Activated naive CD8-positive, alpha-beta T cell treated with anti-CD3 and anti-CD28 coated beads, Interleukin-2, amount 50 U/mL, for 24 hours (primary cell): ENCODE data around the gene P2RY14.
A peak's percentile ranks its signal among the peaks of the same experiment; 100 is the strongest.
"Not testable (repeated sequence)": the region's sequence is repeated elsewhere in the genome, so short reads cannot be mapped to it uniquely, and the experiment has no call there.

Experiments used
- ATAC-seq: fragments of 150-1000 bp; cut with Tn5 transposase; one replicate; pipeline ENCODE4 v1.10.0; 2021
- DNase-seq: peaks from one replicate; pipeline ENCODE4 v3.0.0; 2021
- H3K27ac Mint-ChIP-seq: one replicate; pipeline ENCODE4 v1.8.0; 2021; ENCODE audit warnings: mild to moderate bottlenecking, mixed read lengths
- H3K27me3 Mint-ChIP-seq: one replicate; pipeline ENCODE4 v1.8.0; 2021; ENCODE audit warnings: mixed read lengths
- H3K36me3 Mint-ChIP-seq: one replicate; pipeline ENCODE4 v1.8.0; 2021; ENCODE audit warnings: low read depth, mixed read lengths
- H3K4me1 Mint-ChIP-seq: one replicate; pipeline ENCODE4 v1.8.0; 2021; ENCODE audit warnings: mixed read lengths
- H3K4me3 Mint-ChIP-seq: one replicate; pipeline ENCODE4 v1.8.0; 2021; ENCODE audit warnings: mild to moderate bottlenecking, moderate library complexity, mixed read lengths
- H3K9me3 Mint-ChIP-seq: one replicate; pipeline ENCODE4 v1.8.0; 2021; ENCODE audit warnings: mixed read lengths

Gene P2RY14

DNA sequence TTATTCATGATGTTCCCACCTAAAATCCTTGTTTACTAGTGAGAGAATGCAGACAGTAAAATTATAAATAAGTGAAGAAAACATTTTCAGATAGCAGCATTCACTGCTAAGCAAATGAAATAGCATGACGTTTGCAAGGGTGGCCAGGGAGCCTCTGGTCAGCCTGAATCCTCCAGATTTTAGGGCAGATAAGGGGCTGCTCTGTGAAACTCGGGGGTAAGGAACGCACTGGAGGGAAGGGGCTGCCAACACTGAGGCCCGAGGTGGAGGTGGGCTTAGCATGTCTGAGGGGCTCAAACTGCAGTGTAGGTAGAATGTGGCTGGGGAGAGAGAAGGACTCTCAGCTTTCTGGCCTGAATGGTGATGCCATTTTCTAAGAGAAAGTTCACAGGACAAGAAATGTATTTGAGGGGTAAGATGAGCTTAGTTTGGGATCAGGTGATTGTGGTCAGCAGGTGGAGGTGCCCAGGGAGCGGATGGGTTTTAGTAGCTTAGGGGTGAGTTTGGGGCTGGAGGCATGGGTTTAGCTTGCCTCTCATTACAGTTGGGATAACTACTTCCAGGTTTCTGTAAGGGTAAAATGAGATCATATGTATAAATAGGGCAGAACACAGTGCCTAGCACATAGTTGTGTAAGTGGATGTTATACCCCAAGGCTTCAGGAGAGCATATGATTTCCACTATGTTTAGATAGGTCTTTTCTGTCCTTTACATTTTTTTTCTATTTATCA, 95.8 kb downstream of the P2RY14 start:
- Mint-ChIP-seq H3K36me3 (no peaks in the 10 kb centered on the region), H3K27me3 (no peaks in the 10 kb centered on the region), H3K4me1 (peaks cover 30% of the 10 kb centered on the region), H3K9me3 (no peaks in the 10 kb centered on the region), H3K27ac (no peak overlapping the region), H3K4me3 (no peak overlapping the region)
- no peak for DNase-seq
- ATAC-seq = no peak

DNA sequence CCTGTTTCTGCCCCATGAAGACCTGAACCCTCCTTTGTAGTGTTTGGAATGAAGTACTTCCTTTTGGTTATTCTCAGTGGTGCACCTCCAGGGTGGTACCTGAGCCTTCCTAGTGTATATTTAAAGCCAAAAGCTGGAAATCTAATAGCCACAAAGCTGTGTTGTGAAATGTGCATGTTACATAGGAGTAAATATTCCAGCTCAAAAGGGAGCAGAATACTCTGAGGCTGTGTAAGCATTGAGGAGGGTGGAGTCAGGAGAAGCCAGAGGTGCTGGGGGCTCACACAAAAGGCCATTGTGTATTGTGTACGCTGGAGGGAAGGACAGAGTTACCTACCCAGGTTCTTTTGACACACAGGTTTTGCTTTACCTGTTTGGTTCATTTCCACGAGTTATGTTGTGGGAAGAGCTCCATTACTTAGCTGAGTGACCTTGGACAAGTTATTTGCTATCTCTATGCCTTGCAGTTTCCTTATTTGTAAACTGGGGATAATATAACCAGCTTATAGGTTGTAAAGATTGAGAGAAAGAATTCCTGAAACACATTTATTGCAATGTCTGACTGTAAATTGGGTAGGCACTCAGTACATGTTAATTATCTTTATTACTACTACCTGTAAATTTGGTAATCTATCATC, 100.0 kb downstream of the P2RY14 start:
- Mint-ChIP-seq H3K9me3 (no peaks in the 10 kb centered on the region), H3K27ac (no peak overlapping the region), H3K36me3 (no peaks in the 10 kb centered on the region), H3K4me3 (no peak overlapping the region), H3K27me3 (no peaks in the 10 kb centered on the region), H3K4me1 (peaks cover 9% of the 10 kb centered on the region)
- DNase-seq (no peak), ATAC-seq (no peak)

DNA sequence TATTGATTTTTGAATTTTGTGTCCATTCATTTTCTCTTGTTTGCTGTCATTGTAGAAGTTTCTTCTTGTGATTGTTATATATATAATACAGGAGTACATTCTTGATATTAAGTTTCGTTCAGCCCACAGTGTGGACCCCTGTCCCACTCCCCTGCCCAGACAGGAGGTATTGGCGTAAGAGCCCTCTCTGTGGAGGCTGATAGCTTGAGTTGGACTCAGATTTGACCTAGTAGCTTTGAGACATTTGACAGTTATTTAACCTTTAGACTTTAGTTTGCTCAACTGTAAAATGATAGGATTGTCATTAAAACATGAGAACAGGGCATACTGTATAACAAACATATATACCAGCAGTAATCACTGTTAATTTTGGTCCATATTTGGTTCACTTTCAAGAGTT, 102.4 kb downstream of the P2RY14 start:
- H3K9me3 Mint-ChIP-seq = no peaks in the 10 kb centered on the region
- no peaks in the 10 kb centered on the region for H3K36me3 Mint-ChIP-seq
- H3K4me1 Mint-ChIP-seq = peaks cover 15% of the 10 kb centered on the region
- no peak for ATAC-seq
- no peak for DNase-seq
- no peak overlapping the region for H3K4me3 Mint-ChIP-seq
- H3K27ac Mint-ChIP-seq = no peak overlapping the region
- H3K27me3 Mint-ChIP-seq = no peaks in the 10 kb centered on the region

DNA sequence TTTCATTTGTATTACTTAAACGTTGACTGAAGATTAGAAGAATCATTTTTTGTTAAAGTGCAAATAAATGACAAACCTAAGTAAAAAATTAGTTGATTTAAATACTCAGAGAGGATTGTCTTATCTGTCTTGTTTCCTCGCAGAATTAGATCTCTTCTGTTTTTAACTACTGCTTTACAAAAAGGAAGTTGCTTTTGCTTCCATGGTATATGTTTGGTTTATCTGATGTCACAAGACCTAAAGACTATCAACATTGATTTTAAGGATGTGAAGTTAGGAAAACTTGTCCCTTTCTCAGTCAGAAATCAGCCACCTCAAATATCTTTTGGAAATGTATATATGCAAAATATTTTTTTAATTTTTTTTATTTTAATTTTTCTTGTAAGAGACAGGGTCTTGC, 104.0 kb downstream of the P2RY14 start:
- no peak overlapping the region for H3K4me3 Mint-ChIP-seq
- H3K4me1 Mint-ChIP-seq = peaks cover 30% of the 10 kb centered on the region
- ATAC-seq (no peak), DNase-seq (no peak)
- peak overlapping the region; percentile 42 for H3K27ac Mint-ChIP-seq
- H3K27me3 Mint-ChIP-seq = no peaks in the 10 kb centered on the region
- no peaks in the 10 kb centered on the region for H3K36me3 Mint-ChIP-seq
- H3K9me3 Mint-ChIP-seq = no peaks in the 10 kb centered on the region

DNA sequence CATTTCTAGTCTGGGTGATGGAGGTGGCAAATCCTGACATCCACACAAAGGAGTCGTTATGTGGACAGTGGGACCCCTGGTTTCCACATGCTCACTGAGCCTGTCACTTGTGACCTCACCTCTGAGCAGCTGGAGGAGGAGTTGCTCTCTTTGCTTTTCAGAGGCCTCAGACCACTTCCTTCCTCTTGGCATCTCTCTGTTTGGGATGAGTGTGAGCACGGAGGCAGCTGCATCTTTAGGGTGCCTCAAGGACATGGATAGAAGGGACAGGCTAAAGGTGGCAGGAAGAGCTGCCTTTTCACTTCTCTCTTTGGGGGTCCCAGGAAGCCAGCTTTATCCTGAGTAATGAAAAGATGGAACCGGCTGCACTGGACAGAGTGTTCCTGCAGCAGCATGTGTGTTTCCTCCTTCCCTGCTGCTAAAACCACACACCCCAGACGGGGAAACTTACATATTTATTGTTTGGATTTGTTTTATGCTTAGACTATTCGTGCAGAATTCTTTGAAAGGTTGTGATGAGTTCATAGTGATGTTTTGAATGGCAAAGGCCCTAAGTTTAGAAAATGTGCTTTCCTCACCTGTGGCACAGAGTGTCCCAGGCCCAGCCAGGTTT, 107.1 kb downstream of the P2RY14 start:
- H3K9me3 Mint-ChIP-seq = no peaks in the 10 kb centered on the region
- peak overlapping the region; percentile 56 for H3K4me3 Mint-ChIP-seq
- H3K27me3 Mint-ChIP-seq = peaks cover under 1% of the 10 kb centered on the region
- peak overlapping the region; percentile 85 for H3K27ac Mint-ChIP-seq
- H3K36me3 Mint-ChIP-seq = no peaks in the 10 kb centered on the region
- peak; percentile 77 for ATAC-seq
- peak; percentile 43 for DNase-seq
- peaks cover 42% of the 10 kb centered on the region for H3K4me1 Mint-ChIP-seq

DNA sequence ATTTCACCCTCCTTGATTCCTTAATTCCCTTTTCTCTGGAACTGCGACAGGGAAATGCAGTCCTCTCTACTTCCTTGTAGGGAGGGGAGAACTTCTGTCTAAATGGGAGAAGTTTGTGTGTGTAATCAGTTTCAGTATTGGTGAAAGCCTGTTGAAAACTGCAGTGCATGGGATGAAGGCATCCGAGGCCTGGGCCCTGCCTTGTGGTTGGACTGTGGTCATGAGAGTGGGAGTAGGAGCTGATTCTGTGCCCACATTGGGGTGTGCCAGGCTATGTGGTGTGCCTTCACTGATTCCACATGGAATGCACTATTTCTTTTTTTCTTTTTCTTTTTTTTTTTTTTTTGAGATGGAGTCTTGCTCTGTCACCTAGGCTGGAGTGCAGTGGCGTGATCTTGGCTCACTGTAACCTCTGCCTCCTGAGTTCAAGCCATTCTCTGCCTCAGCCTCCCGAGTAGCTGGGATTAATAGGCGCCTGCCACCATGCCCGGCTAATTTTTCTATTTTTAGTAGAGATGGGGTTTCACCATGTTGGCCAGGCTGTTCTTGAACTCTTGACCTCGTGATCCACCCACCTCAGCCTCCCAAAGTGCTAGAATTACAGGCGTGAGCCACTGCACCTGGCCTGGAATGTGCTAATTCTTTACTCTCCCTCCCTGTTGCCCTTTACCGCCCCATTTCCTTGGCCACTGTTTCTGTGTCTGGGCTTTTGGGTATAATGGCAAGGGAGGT, 108.2 kb downstream of the P2RY14 start:
- H3K4me1 Mint-ChIP-seq = peaks cover 42% of the 10 kb centered on the region
- peak overlapping the region; percentile 85 for H3K27ac Mint-ChIP-seq
- peak; percentile 68 for DNase-seq
- H3K9me3 Mint-ChIP-seq, H3K36me3 Mint-ChIP-seq, H3K27me3 Mint-ChIP-seq: not testable (repeated sequence)
- peak overlapping the region; percentile 56 for H3K4me3 Mint-ChIP-seq
- ATAC-seq = peak; percentile 52

DNA sequence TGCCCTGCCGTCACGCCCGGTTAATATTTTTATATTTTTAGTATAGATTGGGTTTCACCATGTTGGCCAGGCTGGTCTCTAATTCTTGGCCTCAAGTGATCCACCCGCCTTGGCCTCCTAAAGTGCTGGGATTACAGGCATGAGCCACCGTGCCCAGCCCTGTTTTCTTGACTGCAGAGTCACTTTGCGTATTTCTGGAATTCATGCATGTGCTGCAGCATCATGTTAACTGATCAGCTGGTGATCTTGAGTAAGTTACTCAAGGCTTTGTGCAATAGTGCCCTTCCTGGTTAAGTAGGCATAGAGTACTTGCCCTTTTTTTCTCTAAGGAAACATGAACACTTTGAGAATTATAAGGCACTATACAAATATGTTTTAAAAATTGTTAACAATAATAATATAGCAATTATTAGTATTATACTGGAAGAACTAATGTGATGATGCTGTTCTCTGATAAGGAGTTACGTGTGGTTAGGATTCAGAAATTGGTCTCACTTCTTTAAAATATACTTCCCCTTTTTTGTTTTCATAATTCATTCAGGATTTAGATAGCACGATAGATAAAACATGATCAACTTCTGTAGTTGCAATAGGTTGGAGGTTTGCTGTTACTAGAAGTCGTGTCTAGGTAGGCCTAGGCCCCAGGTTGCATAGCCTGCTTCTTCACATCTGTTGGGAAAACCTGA, 108.9 kb downstream of the P2RY14 start:
- Mint-ChIP-seq H3K4me1 (peaks cover 42% of the 10 kb centered on the region), H3K4me3 (peak overlapping the region; percentile 13), H3K27ac (peak overlapping the region; percentile 85), H3K27me3 (peaks cover 2% of the 10 kb centered on the region), H3K36me3 (no peaks in the 10 kb centered on the region), H3K9me3 (no peaks in the 10 kb centered on the region)
- ATAC-seq (no peak), DNase-seq (no peak)

DNA sequence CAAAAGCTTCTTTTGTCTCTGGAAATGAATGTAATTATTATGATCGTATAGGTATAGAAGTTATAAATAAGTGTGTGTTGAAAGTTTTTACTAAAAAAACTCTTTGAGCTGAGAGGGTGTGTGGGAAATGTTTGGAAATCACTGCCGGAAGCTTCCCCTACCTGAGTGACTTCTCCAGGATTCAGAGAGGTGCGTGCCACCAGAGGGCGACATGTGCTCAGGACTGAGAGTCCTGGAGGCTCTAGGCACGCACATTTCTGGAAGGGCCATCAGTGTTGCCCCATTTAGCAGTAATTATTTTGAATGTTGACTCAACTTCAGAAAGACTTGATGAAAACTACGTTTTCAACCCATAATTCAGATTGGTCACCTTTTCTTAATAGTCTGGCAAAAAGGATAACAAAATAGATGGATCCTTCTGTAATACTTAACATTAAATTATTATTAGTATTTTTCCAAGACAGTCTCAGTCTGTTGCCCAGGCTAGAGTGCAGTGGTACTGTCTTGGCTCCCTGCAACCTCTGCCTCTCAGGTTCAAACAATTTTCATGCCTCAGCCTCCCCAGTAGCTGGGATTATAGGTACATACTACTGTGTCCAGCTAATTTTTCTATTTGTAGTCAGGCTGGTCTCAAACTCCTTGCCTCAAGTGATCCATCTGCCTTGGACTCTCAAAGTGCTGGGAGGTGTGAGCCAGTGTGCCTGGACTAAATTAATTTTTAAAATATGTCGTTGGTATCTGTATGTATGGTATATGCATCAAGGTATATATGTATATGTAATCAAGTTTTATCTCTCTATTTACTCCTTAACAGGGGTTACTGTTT, 109.9 kb downstream of the P2RY14 start:
- no peak overlapping the region for H3K4me3 Mint-ChIP-seq
- no peak overlapping the region for H3K27ac Mint-ChIP-seq
- H3K9me3 Mint-ChIP-seq = no peaks in the 10 kb centered on the region
- ATAC-seq (peak; percentile 65), DNase-seq (peak; percentile 89)
- H3K27me3 Mint-ChIP-seq = peaks cover 2% of the 10 kb centered on the region
- H3K36me3 Mint-ChIP-seq = no peaks in the 10 kb centered on the region
- H3K4me1 Mint-ChIP-seq = peaks cover 42% of the 10 kb centered on the region

DNA sequence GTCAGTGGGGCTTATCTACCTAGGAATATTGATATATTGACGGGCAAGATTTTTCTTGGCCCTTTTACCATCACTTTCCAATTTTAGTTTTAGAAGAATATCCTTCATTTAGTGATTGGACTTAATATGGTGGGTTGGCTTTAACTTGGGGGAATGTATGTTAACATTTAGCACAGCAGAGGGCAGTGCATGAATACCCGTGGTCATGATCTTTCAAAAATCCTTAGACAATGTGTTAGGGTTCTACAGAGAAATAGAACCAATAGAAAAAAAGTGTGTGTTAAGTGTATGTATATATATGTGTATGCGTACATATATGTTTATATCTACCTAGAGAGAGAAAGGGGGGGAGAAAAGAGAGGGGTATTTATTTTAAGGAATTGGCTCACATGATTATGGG, 112.2 kb downstream of the P2RY14 start:
- Mint-ChIP-seq H3K27ac (no peak overlapping the region), H3K4me1 (peaks cover 29% of the 10 kb centered on the region), H3K4me3 (no peak overlapping the region), H3K27me3 (peaks cover 2% of the 10 kb centered on the region), H3K9me3 (no peaks in the 10 kb centered on the region), H3K36me3 (no peaks in the 10 kb centered on the region)
- no peak for ATAC-seq
- no peak for DNase-seq

DNA sequence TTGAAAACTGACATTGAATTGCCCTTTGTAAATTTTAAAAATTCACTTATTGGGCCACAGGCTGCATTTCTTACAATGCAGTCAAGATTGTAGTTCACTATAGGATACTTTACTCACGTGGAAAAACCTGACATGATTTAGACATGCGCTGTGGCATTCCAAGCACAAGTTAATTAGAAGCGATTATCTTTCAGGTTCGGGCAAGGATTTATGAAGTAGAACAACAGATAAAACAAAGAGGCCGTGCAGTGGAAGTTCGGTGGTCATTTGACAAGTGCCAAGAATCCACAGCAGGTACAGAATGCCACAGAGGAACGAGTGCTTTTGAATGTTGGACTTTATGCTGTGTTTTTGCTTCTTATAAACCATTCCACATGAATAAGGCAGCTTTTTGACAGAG, 113.1 kb downstream of the P2RY14 start:
- no peaks in the 10 kb centered on the region for H3K36me3 Mint-ChIP-seq
- peaks cover 19% of the 10 kb centered on the region for H3K4me1 Mint-ChIP-seq
- peaks cover 2% of the 10 kb centered on the region for H3K27me3 Mint-ChIP-seq
- no peak overlapping the region for H3K4me3 Mint-ChIP-seq
- DNase-seq (no peak), ATAC-seq (no peak)
- H3K27ac Mint-ChIP-seq = no peak overlapping the region
- H3K9me3 Mint-ChIP-seq = no peaks in the 10 kb centered on the region
